CD4-positive, alpha-beta T cell treated with Interleukin-4 for 1 hour (primary cell): Measurements from ENCODE around the gene SMARCC1.

Experiments used
- DNase-seq, 2 donors: peaks; one replicate each; pipeline ENCODE4 v3.0.0-alpha.2; 2020 to 2022

Gene SMARCC1

DNA sequence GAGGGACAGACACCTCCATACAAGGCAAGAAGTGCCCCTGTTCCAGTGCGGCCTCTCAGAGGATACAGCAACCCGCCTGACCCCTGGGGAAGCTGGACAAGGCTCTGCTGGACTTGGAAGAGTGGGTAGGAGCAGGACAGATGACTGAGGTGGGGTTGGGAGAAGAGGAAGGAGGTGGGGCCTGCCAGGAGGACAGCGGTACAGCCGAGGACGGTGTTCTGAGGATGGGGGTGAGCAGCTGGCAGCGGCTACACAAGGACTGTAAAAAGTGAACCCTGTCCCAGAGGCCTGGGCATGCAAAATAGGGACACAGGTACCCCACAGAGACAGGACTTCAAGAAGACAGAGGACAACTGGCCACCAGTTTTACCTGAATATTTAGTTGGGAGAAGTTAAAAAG lies 244.7 kb downstream of the SMARCC1 start:
- no peak for DNase-seq

DNA sequence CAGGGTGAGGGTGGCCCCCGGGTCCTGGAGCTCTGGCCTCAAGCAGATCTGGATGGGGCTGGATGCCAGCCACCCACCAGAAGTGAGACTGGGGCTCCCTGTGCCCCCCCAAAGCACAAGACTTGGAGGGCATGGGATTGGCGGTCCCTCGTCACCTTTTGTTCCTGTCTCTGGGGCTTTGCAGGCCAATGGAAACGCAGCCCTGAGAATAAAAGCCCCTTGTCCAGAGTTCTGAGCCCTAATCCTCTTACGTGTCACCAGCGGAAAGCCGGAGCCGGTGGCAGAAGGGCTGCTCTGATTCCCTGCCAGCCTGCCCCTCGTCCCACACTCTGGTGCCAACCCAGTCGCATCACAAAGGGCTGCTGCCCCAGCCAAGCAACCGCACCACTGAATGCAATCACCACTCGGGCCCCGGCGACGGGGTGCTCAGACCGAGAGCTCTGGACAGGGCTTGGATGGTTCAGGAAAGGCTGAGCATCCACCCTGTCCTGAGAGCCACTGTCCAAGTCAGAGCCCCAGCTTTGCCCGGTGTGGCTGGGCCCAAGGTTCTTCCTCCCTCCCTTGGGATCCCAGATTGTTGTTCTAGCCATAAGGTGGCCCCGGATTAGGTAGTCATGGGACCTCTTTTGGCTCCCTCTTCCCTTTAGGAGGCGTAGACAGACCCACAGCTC lies 245.3 kb downstream of the SMARCC1 start:
- DNase-seq: no peak
